ENCODE measurements around the gene RBAK. TPM values are rescaled to one million over a fixed set of nuclear protein-coding genes. Genes with fewer than 3 reads are reported as not detected.
"Not testable (repeated sequence)": the region's sequence is repeated elsewhere in the genome, so short reads cannot be mapped to it uniquely, and the experiment has no call there.

Gene RBAK
- total RNA-seq, 2 donors from 2014 or later = 18.5 to 18.8 TPM

DNA sequence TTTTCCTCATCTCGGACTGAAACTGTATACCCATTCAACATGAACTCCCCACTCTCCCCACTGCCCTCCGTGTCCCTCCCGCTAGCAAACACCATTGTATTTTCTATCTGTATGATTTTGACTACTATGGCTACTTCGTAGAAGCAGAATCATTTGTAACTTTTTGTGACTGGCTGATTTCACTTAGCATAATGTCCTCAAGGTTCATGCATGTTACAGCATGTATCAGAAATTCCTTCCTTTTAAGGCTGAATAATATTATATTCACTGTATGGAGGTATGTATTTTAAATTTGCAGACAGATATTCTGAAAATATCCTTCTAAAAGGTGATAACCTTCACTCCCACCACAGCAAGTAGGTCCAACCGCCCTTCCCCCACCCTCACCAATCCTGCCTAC lies 43.7 kb upstream of the RBAK start:
- TF ChIP-seq, protein P1, sequence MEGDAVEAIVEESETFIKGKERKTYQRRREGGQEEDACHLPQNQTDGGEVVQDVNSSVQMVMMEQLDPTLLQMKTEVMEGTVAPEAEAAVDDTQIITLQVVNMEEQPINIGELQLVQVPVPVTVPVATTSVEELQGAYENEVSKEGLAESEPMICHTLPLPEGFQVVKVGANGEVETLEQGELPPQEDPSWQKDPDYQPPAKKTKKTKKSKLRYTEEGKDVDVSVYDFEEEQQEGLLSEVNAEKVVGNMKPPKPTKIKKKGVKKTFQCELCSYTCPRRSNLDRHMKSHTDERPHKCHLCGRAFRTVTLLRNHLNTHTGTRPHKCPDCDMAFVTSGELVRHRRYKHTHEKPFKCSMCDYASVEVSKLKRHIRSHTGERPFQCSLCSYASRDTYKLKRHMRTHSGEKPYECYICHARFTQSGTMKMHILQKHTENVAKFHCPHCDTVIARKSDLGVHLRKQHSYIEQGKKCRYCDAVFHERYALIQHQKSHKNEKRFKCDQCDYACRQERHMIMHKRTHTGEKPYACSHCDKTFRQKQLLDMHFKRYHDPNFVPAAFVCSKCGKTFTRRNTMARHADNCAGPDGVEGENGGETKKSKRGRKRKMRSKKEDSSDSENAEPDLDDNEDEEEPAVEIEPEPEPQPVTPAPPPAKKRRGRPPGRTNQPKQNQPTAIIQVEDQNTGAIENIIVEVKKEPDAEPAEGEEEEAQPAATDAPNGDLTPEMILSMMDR (conservative IDR thresholded peaks at IDR 0.05) = no peak
- Mint-ChIP-seq H3K4me1 (no peaks in the 10 kb centered on the region), H3K9me3 (no peaks in the 10 kb centered on the region), H3K27ac (no peak overlapping the region), H3K36me3 (ENCODE audit: low read depth) (peaks cover 52% of the 10 kb centered on the region), H3K27me3 (ENCODE audit: insufficient read depth) (no peaks in the 10 kb centered on the region), H3K4me3 (no peak overlapping the region)
- Histone ChIP-seq H3K9me3 (ENCODE audit: control insufficient read depth, low read length) (no peaks in the 10 kb centered on the region), H3K4me3 (ENCODE audit: low read length) (no peak overlapping the region), H3K27me3 (ENCODE audit: control insufficient read depth, insufficient read depth, low read length, poor library complexity, severe bottlenecking) (no peaks in the 10 kb centered on the region), H3K4me1 (ENCODE audit: control insufficient read depth, insufficient read depth, low read length) (no peaks in the 10 kb centered on the region), H3K9ac (ENCODE audit: extremely low read depth, low read length, poor library complexity, severe bottlenecking) (no peak overlapping the region), H3K27ac (ENCODE audit: low read depth, low read length) (no peak overlapping the region), H3K36me3 (ENCODE audit: control insufficient read depth, insufficient read depth, low read length) (peaks cover 56% of the 10 kb centered on the region)
- no peak for DNase-seq
- 92 to 95% methylated on average over 4 to 5 of the region's 5 CpGs for WGBS, 2 experiments (ENCODE audit: insufficient coverage in 1 of 2, insufficient read length in 1 of 2)

DNA sequence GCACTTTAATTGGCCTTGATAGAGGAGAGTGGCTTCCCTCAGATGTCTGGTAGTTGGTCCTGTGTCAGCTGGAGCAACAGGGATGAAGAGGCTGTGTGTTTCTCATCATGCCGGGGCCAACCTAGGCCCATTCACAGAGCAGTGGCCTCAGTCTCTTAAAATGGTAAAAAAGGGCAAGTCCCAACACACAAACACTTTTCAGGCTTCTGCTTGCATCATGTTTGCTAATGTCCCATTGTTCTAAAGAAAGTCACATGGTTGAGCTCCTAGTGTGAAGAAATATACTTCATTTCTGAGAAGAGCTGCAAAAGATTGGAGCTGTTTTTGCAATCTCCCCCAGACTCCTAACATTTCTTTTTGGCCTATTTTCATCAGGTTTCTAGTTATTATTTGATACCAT lies 40.6 kb upstream of the RBAK start:
- TF ChIP-seq, protein P1 (conservative IDR thresholded peaks at IDR 0.05) = no peak
- H3K9ac ChIP-seq (ENCODE audit: extremely low read depth, low read length, poor library complexity, severe bottlenecking) = no peak overlapping the region
- Mint-ChIP-seq H3K36me3 (ENCODE audit: low read depth) (peaks cover 44% of the 10 kb centered on the region), H3K9me3 (peaks cover 3% of the 10 kb centered on the region), H3K4me1 (no peaks in the 10 kb centered on the region), H3K27ac (no peak overlapping the region), H3K4me3 (no peak overlapping the region), H3K27me3 (ENCODE audit: insufficient read depth) (no peaks in the 10 kb centered on the region)
- H3K36me3 ChIP-seq (ENCODE audit: control insufficient read depth, insufficient read depth, low read length) = peaks cover 37% of the 10 kb centered on the region
- no peak overlapping the region for H3K27ac ChIP-seq (ENCODE audit: low read depth, low read length)
- WGBS, 2 experiments (ENCODE audit: insufficient coverage in 1 of 2, insufficient read length in 1 of 2) = 88% methylated on average over 1 of the region's 1 CpG; no CpG with 5 or more reads in 1 of the 2 experiments
- H3K4me3 ChIP-seq (ENCODE audit: low read length) = no peak overlapping the region
- H3K27me3 ChIP-seq (ENCODE audit: control insufficient read depth, insufficient read depth, low read length, poor library complexity, severe bottlenecking) = no peaks in the 10 kb centered on the region
- no peak for DNase-seq
- peaks cover 12% of the 10 kb centered on the region for H3K9me3 ChIP-seq (ENCODE audit: control insufficient read depth, low read length)
- H3K4me1 ChIP-seq (ENCODE audit: control insufficient read depth, insufficient read depth, low read length) = no peaks in the 10 kb centered on the region

- H3K4me3 Mint-ChIP-seq = no peak overlapping the region
- TF ChIP-seq, protein P1 (conservative IDR thresholded peaks at IDR 0.05) = no peak
- Histone ChIP-seq H3K36me3 (ENCODE audit: control insufficient read depth, insufficient read depth, low read length) (peaks cover 15% of the 10 kb centered on the region), H3K4me1 (ENCODE audit: control insufficient read depth, insufficient read depth, low read length) (no peaks in the 10 kb centered on the region), H3K27ac (ENCODE audit: low read depth, low read length) (no peak overlapping the region), H3K9ac (ENCODE audit: extremely low read depth, low read length, poor library complexity, severe bottlenecking) (no peak overlapping the region), H3K4me3 (ENCODE audit: low read length) (no peak overlapping the region), H3K27me3 (ENCODE audit: control insufficient read depth, insufficient read depth, low read length, poor library complexity, severe bottlenecking) (no peaks in the 10 kb centered on the region), H3K9me3 (ENCODE audit: control insufficient read depth, low read length) (peaks cover 24% of the 10 kb centered on the region)
- no peaks in the 10 kb centered on the region for H3K4me1 Mint-ChIP-seq
- H3K27me3 Mint-ChIP-seq (ENCODE audit: insufficient read depth) = no peaks in the 10 kb centered on the region
- no peak overlapping the region for H3K27ac Mint-ChIP-seq
- peaks cover 29% of the 10 kb centered on the region for H3K36me3 Mint-ChIP-seq (ENCODE audit: low read depth)
- 91 to 93% methylated on average over 3 to 7 of the region's 7 CpGs for WGBS, 2 experiments (ENCODE audit: insufficient coverage in 1 of 2, insufficient read length in 1 of 2)
- DNase-seq = no peak
- H3K9me3 Mint-ChIP-seq = peaks cover 11% of the 10 kb centered on the region
Observed at GRCh38 chr7:5012985-5013384, 32.7 kb upstream of the RBAK start.

DNA sequence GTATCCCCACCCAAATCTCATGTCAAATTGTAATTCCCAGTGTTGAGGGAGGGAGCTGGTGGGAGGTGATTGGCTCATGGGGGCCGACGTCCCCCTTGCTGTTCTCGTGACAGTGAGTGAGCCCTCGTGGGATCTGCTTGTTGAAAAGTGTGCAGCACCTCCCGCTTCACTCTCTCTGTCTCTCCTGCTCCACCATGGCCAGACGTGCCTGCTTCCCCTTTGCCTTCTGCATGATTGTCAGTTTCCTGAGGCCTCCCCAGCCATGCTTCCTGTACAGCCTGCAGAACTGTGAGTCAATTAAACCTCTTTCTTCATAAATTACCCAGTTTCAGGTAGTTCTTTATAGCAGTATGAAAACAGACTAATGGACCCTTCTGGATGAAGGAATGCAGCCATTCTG lies 29.7 kb upstream of the RBAK start:
- WGBS, 2 experiments (ENCODE audit: insufficient coverage in 1 of 2, insufficient read length in 1 of 2) = 92% methylated on average over 6 of the region's 6 CpGs
- H3K4me3 ChIP-seq (ENCODE audit: low read length); H3K27me3 Mint-ChIP-seq (ENCODE audit: insufficient read depth); H3K9ac ChIP-seq (ENCODE audit: extremely low read depth, low read length, poor library complexity, severe bottlenecking); DNase-seq; H3K27ac ChIP-seq (ENCODE audit: low read depth, low read length); H3K27me3 ChIP-seq (ENCODE audit: control insufficient read depth, insufficient read depth, low read length, poor library complexity, severe bottlenecking); H3K4me1 Mint-ChIP-seq; H3K4me1 ChIP-seq (ENCODE audit: control insufficient read depth, insufficient read depth, low read length); H3K27ac Mint-ChIP-seq; H3K4me3 Mint-ChIP-seq; H3K36me3 ChIP-seq (ENCODE audit: control insufficient read depth, insufficient read depth, low read length): not testable (repeated sequence)
- peaks cover 13% of the 10 kb centered on the region for H3K9me3 ChIP-seq (ENCODE audit: control insufficient read depth, low read length)
- Mint-ChIP-seq H3K9me3 (peaks cover 17% of the 10 kb centered on the region), H3K36me3 (ENCODE audit: low read depth) (peaks cover 23% of the 10 kb centered on the region)

DNA sequence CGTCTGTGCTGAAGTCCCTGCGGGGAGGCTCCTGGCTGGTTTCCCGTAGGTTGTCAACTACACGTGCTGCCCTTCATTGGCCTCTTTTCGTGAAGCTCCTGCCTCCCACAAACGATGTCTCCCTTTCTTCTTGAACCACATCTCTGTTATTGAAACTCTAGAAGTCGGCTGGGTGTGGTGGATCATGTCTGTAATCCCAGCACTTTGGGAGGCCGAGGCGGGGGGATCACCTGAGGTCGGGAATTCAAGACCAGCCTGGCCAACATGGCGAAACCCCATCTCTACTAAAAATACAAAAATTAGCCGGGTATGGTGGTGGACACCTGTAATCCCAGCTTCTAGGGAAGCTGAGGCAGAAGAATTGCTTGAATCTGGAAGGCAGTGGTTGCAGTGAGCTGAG lies 28.0 kb upstream of the RBAK start:
- not testable (repeated sequence) for H3K4me3 ChIP-seq (ENCODE audit: low read length); H3K4me1 ChIP-seq (ENCODE audit: control insufficient read depth, insufficient read depth, low read length); H3K27me3 Mint-ChIP-seq (ENCODE audit: insufficient read depth); H3K9me3 ChIP-seq (ENCODE audit: control insufficient read depth, low read length); H3K27me3 ChIP-seq (ENCODE audit: control insufficient read depth, insufficient read depth, low read length, poor library complexity, severe bottlenecking); H3K36me3 ChIP-seq (ENCODE audit: control insufficient read depth, insufficient read depth, low read length); H3K4me3 Mint-ChIP-seq; H3K27ac Mint-ChIP-seq; DNase-seq; H3K27ac ChIP-seq (ENCODE audit: low read depth, low read length); H3K4me1 Mint-ChIP-seq; H3K9ac ChIP-seq (ENCODE audit: extremely low read depth, low read length, poor library complexity, severe bottlenecking)
- WGBS, 2 experiments (ENCODE audit: insufficient coverage in 1 of 2, insufficient read length in 1 of 2) = 95 to 96% methylated on average over 10 to 12 of the region's 12 CpGs
- H3K36me3 Mint-ChIP-seq (ENCODE audit: low read depth) = peaks cover 24% of the 10 kb centered on the region
- H3K9me3 Mint-ChIP-seq = peaks cover 16% of the 10 kb centered on the region

All from endodermal cell (in vitro differentiated cells).